Fibroblast of pulmonary artery (primary cell): ENCODE results near the gene PLSCR2.
A peak's percentile ranks its signal among the peaks of the same experiment; 100 is the strongest.
"Not testable (repeated sequence)": the region's sequence is repeated elsewhere in the genome, so short reads cannot be mapped to it uniquely, and the experiment has no call there.

ENCODE experiments used
- DNase-seq: peaks from one replicate; pipeline ENCODE4 v3.0.0-alpha.2; 2010; ENCODE audit warnings: low read depth
- H3K4me3 ChIP-seq: replicated peaks from 2 replicates; pipeline ENCODE4 v1.5.1; 2011; ENCODE audit warnings: low read depth, mild to moderate bottlenecking, control low read depth, low read length, moderate library complexity
- CTCF ChIP-seq: IDR thresholded peaks from 2 replicates; pipeline ENCODE4 v1.5.1; 2011; ENCODE audit warnings: mild to moderate bottlenecking, control low read depth, low read length, inconsistent platforms; ENCODE audit errors: missing control alignments

PLSCR2 gene

GRCh38 chr3:146498002-146498736 is 28.8 kb upstream of the PLSCR2 start:
- no peak overlapping the region for H3K4me3 ChIP-seq
- no peak for TF ChIP-seq CTCF
- DNase-seq: no peak

- H3K4me3 ChIP-seq: not testable (repeated sequence)
Observed at GRCh38 chr3:146497145-146497843, 27.9 kb upstream of the PLSCR2 start.

GRCh38 chr3:146496726-146497125 is 27.4 kb upstream of the PLSCR2 start:
- no peak for TF ChIP-seq CTCF
- no peak for DNase-seq
- no peak overlapping the region for H3K4me3 ChIP-seq

More at GRCh38 chr3:146497145-146497843, 27.9 kb upstream of the PLSCR2 start:
- DNase-seq: not testable (repeated sequence)

GRCh38 chr3:146496251-146496650 is 26.9 kb upstream of the PLSCR2 start:
- no peak overlapping the region for H3K4me3 ChIP-seq
- no peak for TF ChIP-seq CTCF
- no peak for DNase-seq

- no peak for DNase-seq
- TF ChIP-seq CTCF: no peak
- no peak overlapping the region for H3K4me3 ChIP-seq
Observed at GRCh38 chr3:146493761-146494160, 24.4 kb upstream of the PLSCR2 start.

GRCh38 chr3:146493221-146493620 is 23.9 kb upstream of the PLSCR2 start:
- peak; percentile 33 for DNase-seq
- no peak for TF ChIP-seq CTCF
- no peak overlapping the region for H3K4me3 ChIP-seq

- peak; percentile 65 for DNase-seq
- TF ChIP-seq CTCF: no peak
- no peak overlapping the region for H3K4me3 ChIP-seq
Observed at GRCh38 chr3:146491303-146491702, 21.9 kb upstream of the PLSCR2 start.
